Measurements from ENCODE around the gene EGFL6. TPM values are rescaled to one million over a fixed set of nuclear protein-coding genes. Genes with fewer than 3 reads are reported as not detected.

Gene EGFL6
- total and polyA plus RNA-seq, 4 donors: 0.02 to 0.23 TPM; not detected in 2

DNA sequence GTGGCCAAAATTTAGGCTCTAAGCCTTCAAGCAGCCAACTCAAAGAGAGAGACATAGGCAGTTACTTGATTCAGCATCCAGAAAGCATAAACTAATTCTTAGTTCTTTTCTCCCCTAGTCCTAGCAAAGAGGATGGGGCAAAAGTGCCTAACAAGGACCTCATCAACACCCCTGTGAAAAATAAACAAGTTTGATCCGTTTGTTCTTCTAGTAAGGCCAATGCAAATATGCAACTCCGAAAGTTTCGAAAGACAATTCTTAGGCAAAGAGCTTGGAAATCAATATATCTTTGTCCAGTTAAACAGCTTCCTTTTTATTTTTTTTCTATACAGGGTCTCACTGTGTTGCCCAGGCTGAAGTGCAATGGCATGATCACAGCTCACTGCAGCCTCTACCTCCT, 31.0 kb upstream of the EGFL6 start:
- Histone ChIP-seq H3K36me3 (ENCODE audit: control insufficient read depth in 4 of 4, insufficient read depth in 3 of 4, low read depth in 1 of 4, low read length in 3 of 4) (no peaks in the 10 kb centered on the region), H3K4me1 (ENCODE audit: control insufficient read depth in 4 of 4, insufficient read depth in 4 of 4, low read length in 3 of 4) (peaks cover 2 to 8% (median 5%) of the 10 kb centered on the region in 4 donors), H3K4me3 (ENCODE audit: low read depth in 1 of 3, low read length in 3 of 3) (no peak overlapping the region), H3K9me3 (ENCODE audit: control insufficient read depth in 4 of 4, low read length in 3 of 4) (no peaks in the 10 kb centered on the region), H3K27ac (ENCODE audit: low read depth in 1 of 2, low read length in 2 of 2) (no peak overlapping the region), H3K27me3 (ENCODE audit: control insufficient read depth in 4 of 4, insufficient read depth in 4 of 4, low read length in 3 of 4) (peaks cover 0 to 6% (median 0%) of the 10 kb centered on the region in 4 donors), H3K9ac (ENCODE audit: low read depth in 1 of 2, low read length in 2 of 2) (no peak overlapping the region)
- WGBS: 31% methylated on average over 3 of the region's 3 CpGs
- no peak for DNase-seq (ENCODE audit: low spot score)
- TF ChIP-seq GABPA (IDR thresholded peaks at IDR 0.05 in 1 of 2, conservative IDR thresholded peaks at IDR 0.05 in 1 of 2): no peak
- TF ChIP-seq HNF4A (conservative IDR thresholded peaks at IDR 0.05): peak in 1 of 2 donors; percentile 10

DNA sequence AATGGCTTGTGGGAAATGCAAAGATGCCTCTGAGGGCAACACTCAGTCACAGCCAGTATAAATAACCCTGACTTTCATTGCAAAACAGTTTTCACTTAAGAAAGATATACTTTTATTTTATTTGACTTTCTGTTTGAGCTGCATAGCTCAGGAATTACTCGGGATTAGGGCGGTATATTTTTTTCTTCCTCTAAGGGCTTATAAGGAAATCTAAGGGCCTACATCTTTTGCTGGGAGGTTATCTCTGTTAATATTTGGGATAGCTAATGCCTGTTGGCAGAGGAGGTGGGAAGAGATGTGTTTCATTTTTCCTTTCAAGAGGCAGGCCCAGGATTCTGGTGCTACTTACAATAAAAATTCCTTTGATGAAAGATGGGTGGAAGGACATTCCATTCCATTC, 28.8 kb upstream of the EGFL6 start:
- Histone ChIP-seq H3K27ac (ENCODE audit: low read depth in 1 of 2, low read length in 2 of 2) (no peak overlapping the region), H3K27me3 (ENCODE audit: control insufficient read depth in 4 of 4, insufficient read depth in 4 of 4, low read length in 3 of 4) (peaks cover 0 to 6% (median 0%) of the 10 kb centered on the region in 4 donors), H3K9ac (ENCODE audit: low read depth in 1 of 2, low read length in 2 of 2) (no peak overlapping the region), H3K4me1 (ENCODE audit: control insufficient read depth in 4 of 4, insufficient read depth in 4 of 4, low read length in 3 of 4) (peaks cover 2 to 8% (median 5%) of the 10 kb centered on the region in 4 donors), H3K4me3 (ENCODE audit: low read depth in 1 of 3, low read length in 3 of 3) (no peak overlapping the region), H3K9me3 (ENCODE audit: control insufficient read depth in 4 of 4, low read length in 3 of 4) (no peaks in the 10 kb centered on the region), H3K36me3 (ENCODE audit: control insufficient read depth in 4 of 4, insufficient read depth in 3 of 4, low read depth in 1 of 4, low read length in 3 of 4) (no peaks in the 10 kb centered on the region)
- TF ChIP-seq SP1 (IDR thresholded peaks at IDR 0.05): no peak
- TF ChIP-seq, protein P1, sequence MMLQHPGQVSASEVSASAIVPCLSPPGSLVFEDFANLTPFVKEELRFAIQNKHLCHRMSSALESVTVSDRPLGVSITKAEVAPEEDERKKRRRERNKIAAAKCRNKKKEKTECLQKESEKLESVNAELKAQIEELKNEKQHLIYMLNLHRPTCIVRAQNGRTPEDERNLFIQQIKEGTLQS (IDR thresholded peaks at IDR 0.05): no peak
- no peak for TF ChIP-seq JUND (IDR thresholded peaks at IDR 0.05)
- TF ChIP-seq, protein P2, sequence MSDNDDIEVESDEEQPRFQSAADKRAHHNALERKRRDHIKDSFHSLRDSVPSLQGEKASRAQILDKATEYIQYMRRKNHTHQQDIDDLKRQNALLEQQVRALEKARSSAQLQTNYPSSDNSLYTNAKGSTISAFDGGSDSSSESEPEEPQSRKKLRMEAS (IDR thresholded peaks at IDR 0.05): no peak
- TF ChIP-seq EGR1 (IDR thresholded peaks at IDR 0.05; ENCODE audit: low read depth in 2 of 2): no peak
- TF ChIP-seq TAF1 (conservative IDR thresholded peaks at IDR 0.05): no peak
- TF ChIP-seq HNF4A (conservative IDR thresholded peaks at IDR 0.05): no peak
- no peak for TF ChIP-seq FOXA1 (IDR thresholded peaks at IDR 0.05)
- TF ChIP-seq, protein P3, sequence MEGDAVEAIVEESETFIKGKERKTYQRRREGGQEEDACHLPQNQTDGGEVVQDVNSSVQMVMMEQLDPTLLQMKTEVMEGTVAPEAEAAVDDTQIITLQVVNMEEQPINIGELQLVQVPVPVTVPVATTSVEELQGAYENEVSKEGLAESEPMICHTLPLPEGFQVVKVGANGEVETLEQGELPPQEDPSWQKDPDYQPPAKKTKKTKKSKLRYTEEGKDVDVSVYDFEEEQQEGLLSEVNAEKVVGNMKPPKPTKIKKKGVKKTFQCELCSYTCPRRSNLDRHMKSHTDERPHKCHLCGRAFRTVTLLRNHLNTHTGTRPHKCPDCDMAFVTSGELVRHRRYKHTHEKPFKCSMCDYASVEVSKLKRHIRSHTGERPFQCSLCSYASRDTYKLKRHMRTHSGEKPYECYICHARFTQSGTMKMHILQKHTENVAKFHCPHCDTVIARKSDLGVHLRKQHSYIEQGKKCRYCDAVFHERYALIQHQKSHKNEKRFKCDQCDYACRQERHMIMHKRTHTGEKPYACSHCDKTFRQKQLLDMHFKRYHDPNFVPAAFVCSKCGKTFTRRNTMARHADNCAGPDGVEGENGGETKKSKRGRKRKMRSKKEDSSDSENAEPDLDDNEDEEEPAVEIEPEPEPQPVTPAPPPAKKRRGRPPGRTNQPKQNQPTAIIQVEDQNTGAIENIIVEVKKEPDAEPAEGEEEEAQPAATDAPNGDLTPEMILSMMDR (IDR thresholded peaks at IDR 0.05; ENCODE audit: low read depth, low read length, missing input control): no peak
- no peak for TF ChIP-seq YY1 (IDR thresholded peaks at IDR 0.05)
- TF ChIP-seq, protein P4, sequence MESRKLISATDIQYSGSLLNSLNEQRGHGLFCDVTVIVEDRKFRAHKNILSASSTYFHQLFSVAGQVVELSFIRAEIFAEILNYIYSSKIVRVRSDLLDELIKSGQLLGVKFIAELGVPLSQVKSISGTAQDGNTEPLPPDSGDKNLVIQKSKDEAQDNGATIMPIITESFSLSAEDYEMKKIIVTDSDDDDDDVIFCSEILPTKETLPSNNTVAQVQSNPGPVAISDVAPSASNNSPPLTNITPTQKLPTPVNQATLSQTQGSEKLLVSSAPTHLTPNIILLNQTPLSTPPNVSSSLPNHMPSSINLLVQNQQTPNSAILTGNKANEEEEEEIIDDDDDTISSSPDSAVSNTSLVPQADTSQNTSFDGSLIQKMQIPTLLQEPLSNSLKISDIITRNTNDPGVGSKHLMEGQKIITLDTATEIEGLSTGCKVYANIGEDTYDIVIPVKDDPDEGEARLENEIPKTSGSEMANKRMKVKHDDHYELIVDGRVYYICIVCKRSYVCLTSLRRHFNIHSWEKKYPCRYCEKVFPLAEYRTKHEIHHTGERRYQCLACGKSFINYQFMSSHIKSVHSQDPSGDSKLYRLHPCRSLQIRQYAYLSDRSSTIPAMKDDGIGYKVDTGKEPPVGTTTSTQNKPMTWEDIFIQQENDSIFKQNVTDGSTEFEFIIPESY (IDR thresholded peaks at IDR 0.05): no peak
- no peak for TF ChIP-seq GABPA (IDR thresholded peaks at IDR 0.05 in 1 of 2, conservative IDR thresholded peaks at IDR 0.05 in 1 of 2)
- TF ChIP-seq HNF4G (IDR thresholded peaks at IDR 0.05): no peak
- no peak for TF ChIP-seq NR2F2 (IDR thresholded peaks at IDR 0.05)
- TF ChIP-seq FOXA2 (IDR thresholded peaks at IDR 0.05): no peak
- no peak for TF ChIP-seq RAD21 (IDR thresholded peaks at IDR 0.05)
- no peak for DNase-seq (ENCODE audit: low spot score)
- WGBS: 85% methylated on average over 2 of the region's 2 CpGs
